Astrocyte (in vitro differentiated cells and primary cell): ENCODE measurements around the gene MEST. TPM values are rescaled to one million over a fixed set of nuclear protein-coding genes. Genes with fewer than 3 reads are reported as not detected.

ENCODE experiments used
- DNase-seq: peaks from one replicate; pipeline ENCODE4 v3.0.0-alpha.2; 2010; ENCODE audit warnings: low read depth
- FAIRE-seq: peaks from 2 replicates; lab custom pipeline; 2011; peaks lifted over from hg19 to GRCh38; lab: Jason Lieb, UNC
- H2AFZ ChIP-seq: 2 replicates; pipeline ENCODE4 v1.6.0; 2012; ENCODE audit warnings: low read depth, low read length, inconsistent platforms
- H3K27ac ChIP-seq: 2 replicates; pipeline ENCODE4 v1.5.1; 2011; ENCODE audit warnings: low read depth, low read length, inconsistent platforms
- H3K27me3 ChIP-seq: 2 replicates; pipeline ENCODE4 v1.6.0; 2011; ENCODE audit warnings: low read length, inconsistent platforms; ENCODE audit not compliant: insufficient read depth
- H3K36me3 ChIP-seq: 2 replicates; pipeline ENCODE4 v1.5.1; 2011; ENCODE audit warnings: low read length, inconsistent platforms; ENCODE audit not compliant: insufficient read depth
- H3K4me1 ChIP-seq: 2 replicates; pipeline ENCODE4 v1.5.1; 2011; ENCODE audit warnings: low read length, inconsistent platforms; ENCODE audit not compliant: insufficient read depth
- H3K4me2 ChIP-seq: 2 replicates; pipeline ENCODE4 v1.6.0; 2012; ENCODE audit warnings: low read length, inconsistent platforms
- H3K4me3 ChIP-seq: 2 replicates; pipeline ENCODE4 v1.5.1; 2011; ENCODE audit warnings: low read depth, mild to moderate bottlenecking, low read length, inconsistent platforms; ENCODE audit not compliant: insufficient read depth
- H3K79me2 ChIP-seq: 2 replicates; pipeline ENCODE4 v1.6.0; 2012; ENCODE audit warnings: mild to moderate bottlenecking, low read length, inconsistent platforms; ENCODE audit not compliant: insufficient read depth
- H3K9ac ChIP-seq: 2 replicates; pipeline ENCODE4 v1.6.0; 2012; ENCODE audit warnings: mild to moderate bottlenecking, low read length, inconsistent platforms
- H3K9me3 ChIP-seq: 2 replicates; pipeline ENCODE4 v1.5.1; 2012; ENCODE audit warnings: low read depth, mild to moderate bottlenecking, low read length, inconsistent platforms; ENCODE audit not compliant: insufficient read depth
- H4K20me1 ChIP-seq: 2 replicates; pipeline ENCODE4 v1.6.0; 2012; ENCODE audit warnings: low read length, inconsistent platforms; ENCODE audit not compliant: insufficient read depth
- H3K27ac Mint-ChIP-seq: one replicate; pipeline ENCODE4 v1.8.0; 2021; ENCODE audit warnings: mild to moderate bottlenecking, mixed read lengths; ENCODE audit not compliant: unreplicated experiment
- H3K27me3 Mint-ChIP-seq: one replicate; pipeline ENCODE4 v1.8.0; 2021; ENCODE audit warnings: low read depth, mixed read lengths; ENCODE audit not compliant: unreplicated experiment
- H3K36me3 Mint-ChIP-seq: one replicate; pipeline ENCODE4 v1.8.0; 2021; ENCODE audit warnings: low read depth, mixed read lengths; ENCODE audit not compliant: unreplicated experiment
- H3K4me1 Mint-ChIP-seq: one replicate; pipeline ENCODE4 v1.8.0; 2021; ENCODE audit warnings: low read depth, mixed read lengths; ENCODE audit not compliant: unreplicated experiment
- H3K4me3 Mint-ChIP-seq: one replicate; pipeline ENCODE4 v1.8.0; 2021; ENCODE audit warnings: mild to moderate bottlenecking, moderate library complexity, mixed read lengths; ENCODE audit not compliant: unreplicated experiment
- H3K9me3 Mint-ChIP-seq: one replicate; pipeline ENCODE4 v1.8.0; 2021; ENCODE audit warnings: mild to moderate bottlenecking, mixed read lengths; ENCODE audit not compliant: unreplicated experiment
- CTCF ChIP-seq: IDR thresholded peaks from 2 replicates; pipeline ENCODE4 v1.5.1; 2011; ENCODE audit warnings: low read depth, mild to moderate bottlenecking, inconsistent platforms, low read length, moderate library complexity; ENCODE audit not compliant: insufficient read depth
- EZH2 ChIP-seq: IDR thresholded peaks from 2 replicates; pipeline ENCODE4 v1.6.1; 2012; ENCODE audit warnings: mild to moderate bottlenecking, low read length, inconsistent platforms; ENCODE audit not compliant: insufficient read depth
- microRNA-seq: library from miRNA; unstranded; fragments of <30 nt; microRNA quantifications from one replicate; pipeline ENCODE4 v1.2.0, GENCODE V29; 2020
- total RNA-seq: library from RNA; stranded (reverse); gene quantifications from 2 replicates; pipeline ENCODE4 v1.2.1, GENCODE V29; 2021

The MEST gene
- total RNA-seq, 1 donor from 2014 or later: 214 TPM

- Mint-ChIP-seq H3K27ac (no peak overlapping the region), H3K9me3 (no peaks in the 10 kb centered on the region), H3K4me1 (peaks cover 4% of the 10 kb centered on the region), H3K36me3 (no peaks in the 10 kb centered on the region), H3K4me3 (no peak overlapping the region), H3K27me3 (no peaks in the 10 kb centered on the region)
- Histone ChIP-seq H3K9ac (no peak overlapping the region), H2AFZ (no peak overlapping the region), H3K4me3 (no peak overlapping the region), H3K4me1 (no peaks in the 10 kb centered on the region), H4K20me1 (no peaks in the 10 kb centered on the region), H3K36me3 (no peaks in the 10 kb centered on the region), H3K27me3 (no peaks in the 10 kb centered on the region), H3K4me2 (no peak overlapping the region), H3K9me3 (no peaks in the 10 kb centered on the region), H3K79me2 (no peaks in the 10 kb centered on the region), H3K27ac (no peak overlapping the region)
- DNase-seq: no peak
- FAIRE-seq: no peak
- TF ChIP-seq CTCF (no peak), EZH2 (no peak)
These were observed 61.6 kb downstream of the MEST start for GRCh38 chr7:130553398-130554029.

GRCh38 chr7:130554481-130554880, 62.6 kb downstream of the MEST start:
- Mint-ChIP-seq H3K27me3 (no peaks in the 10 kb centered on the region), H3K36me3 (no peaks in the 10 kb centered on the region), H3K4me1 (peaks cover 4% of the 10 kb centered on the region), H3K27ac (no peak overlapping the region), H3K9me3 (no peaks in the 10 kb centered on the region), H3K4me3 (no peak overlapping the region)
- Histone ChIP-seq H3K4me2 (no peak overlapping the region), H3K9ac (no peak overlapping the region), H3K27ac (no peak overlapping the region), H3K9me3 (no peaks in the 10 kb centered on the region), H3K4me1 (no peaks in the 10 kb centered on the region), H2AFZ (no peak overlapping the region), H4K20me1 (no peaks in the 10 kb centered on the region), H3K27me3 (no peaks in the 10 kb centered on the region), H3K4me3 (no peak overlapping the region), H3K36me3 (no peaks in the 10 kb centered on the region), H3K79me2 (no peaks in the 10 kb centered on the region)
- DNase-seq (no peak), FAIRE-seq (no peak)
- TF ChIP-seq CTCF (no peak), EZH2 (no peak)

Small RNA genes lying within 50 kb of the gene (microRNA-seq; reads per million reads assigned to microRNA genes)
- gene MIR335: 9,556 reads per million, percentile 95 among the genes with 10 or more reads in this experiment

Other genes with a start within 250 kb of the MEST start
- not detected in 2 replicates for gene CPA2, start 225.2 kb upstream of the MEST start, total RNA-seq
- 98.6 and 111 TPM in 2 replicates for gene CPA4, start 198.9 kb upstream of the MEST start, total RNA-seq
- not detected in 2 replicates for gene CPA5, start 147.3 kb upstream of the MEST start, total RNA-seq
- gene CPA1, start 111.6 kb upstream of the MEST start, total RNA-seq: not detected in 2 replicates
- gene CEP41, start 51.1 kb upstream of the MEST start, total RNA-seq: 16.4 and 17.3 TPM in 2 replicates
- 20.6 and 22.6 TPM in 2 replicates for gene COPG2, start 176.7 kb downstream of the MEST start, total RNA-seq
- not detected in 2 replicates for gene TSGA13, start 194.5 kb downstream of the MEST start, total RNA-seq
- 0.07 TPM in 1 of 2 replicates, not detected in the other for gene KLF14, start 242.1 kb downstream of the MEST start, total RNA-seq